ENCODE measurements around the gene HIKESHI.

HIKESHI gene

DNA sequence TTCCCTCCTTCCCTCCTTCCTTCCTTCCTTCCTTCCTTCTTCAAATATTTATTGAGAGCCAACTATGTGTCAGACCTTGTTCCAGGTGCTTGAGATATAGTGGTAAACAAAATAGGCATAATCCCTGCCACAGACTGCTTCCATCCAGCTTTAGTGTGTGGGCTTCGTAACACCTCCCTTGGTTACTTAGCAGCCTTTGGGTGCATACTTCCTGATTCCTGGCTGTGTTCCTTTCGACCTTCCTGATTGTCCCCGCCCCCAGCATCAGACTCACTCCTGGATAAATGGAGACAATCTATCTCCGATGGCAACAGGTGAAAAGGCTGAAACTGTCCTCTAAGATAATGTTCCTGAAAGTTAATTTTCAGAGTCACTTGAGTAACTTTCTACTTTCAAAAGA lies 86.2 kb downstream of the HIKESHI start:
- Histone ChIP-seq H3K4me3 (ENCODE audit: insufficient read depth, low read depth, low read length) (no peak overlapping the region), H3K27me3 (ENCODE audit: control insufficient read depth, insufficient read depth, low read length, poor library complexity, severe bottlenecking) (no peaks in the 10 kb centered on the region), H3K36me3 (ENCODE audit: control insufficient read depth, insufficient read depth, low read length) (no peaks in the 10 kb centered on the region), H3K9me3 (ENCODE audit: control insufficient read depth, low read length) (no peaks in the 10 kb centered on the region), H3K4me1 (ENCODE audit: control insufficient read depth, insufficient read depth, low read length) (no peaks in the 10 kb centered on the region), H3K27ac (ENCODE audit: insufficient read depth, low read depth, low read length, poor library complexity, severe bottlenecking) (no peak overlapping the region)
- 78 to 84% methylated on average over 4 of the region's 4 CpGs for WGBS, 2 experiments

DNA sequence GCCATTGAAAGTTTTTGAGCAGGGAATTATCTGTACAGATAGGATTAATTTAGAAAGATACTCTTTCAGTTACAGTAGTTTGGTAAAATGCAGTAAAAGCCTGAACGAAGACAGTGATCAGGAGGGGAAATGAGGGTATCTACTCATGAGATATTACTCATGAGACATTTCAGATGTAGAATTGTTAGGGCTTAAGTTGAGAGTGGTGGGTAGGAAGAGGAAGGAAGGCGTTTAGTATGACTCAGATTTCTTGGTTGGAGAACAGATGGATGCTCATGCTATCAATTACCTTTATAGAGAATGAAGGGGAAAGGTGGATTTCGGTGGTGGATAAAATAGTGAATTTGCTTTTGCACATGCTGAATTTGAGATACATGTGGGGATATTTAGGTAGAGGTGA lies 88.4 kb downstream of the HIKESHI start:
- Histone ChIP-seq H3K36me3 (ENCODE audit: control insufficient read depth, insufficient read depth, low read length) (no peaks in the 10 kb centered on the region), H3K27ac (ENCODE audit: insufficient read depth, low read depth, low read length, poor library complexity, severe bottlenecking) (no peak overlapping the region), H3K4me1 (ENCODE audit: control insufficient read depth, insufficient read depth, low read length) (no peaks in the 10 kb centered on the region), H3K9me3 (ENCODE audit: control insufficient read depth, low read length) (no peaks in the 10 kb centered on the region), H3K4me3 (ENCODE audit: insufficient read depth, low read depth, low read length) (no peak overlapping the region), H3K27me3 (ENCODE audit: control insufficient read depth, insufficient read depth, low read length, poor library complexity, severe bottlenecking) (no peaks in the 10 kb centered on the region)
- WGBS, 2 experiments = 93 to 96% methylated on average over 3 of the region's 3 CpGs

DNA sequence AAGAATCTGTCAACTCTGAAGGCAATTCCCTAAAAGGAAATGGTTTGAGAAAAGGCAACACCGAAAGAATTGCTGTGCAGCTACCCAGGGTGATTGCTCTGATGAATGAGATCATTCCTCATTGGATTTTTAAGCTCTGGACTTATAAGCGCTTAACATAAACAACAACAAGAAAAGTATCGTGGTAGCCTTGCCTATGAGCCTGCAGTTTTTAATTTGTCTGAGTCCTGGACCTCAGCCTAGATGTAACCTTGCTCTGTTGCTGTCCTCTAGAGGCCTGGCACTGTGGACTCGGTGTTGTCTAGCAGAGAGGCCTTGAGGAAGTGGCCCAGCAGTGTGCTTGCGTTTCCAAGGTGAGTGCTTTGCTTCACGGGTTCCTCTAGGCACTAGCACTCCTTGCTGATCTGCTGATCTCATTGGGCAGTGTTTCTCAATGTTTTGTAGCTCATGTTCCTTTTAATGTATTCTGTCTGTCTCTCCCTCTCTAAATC lies 93.1 kb downstream of the HIKESHI start:
- H3K36me3 ChIP-seq (ENCODE audit: control insufficient read depth, insufficient read depth, low read length) = no peaks in the 10 kb centered on the region
- no peaks in the 10 kb centered on the region for H3K4me1 ChIP-seq (ENCODE audit: control insufficient read depth, insufficient read depth, low read length)
- H3K9me3 ChIP-seq (ENCODE audit: control insufficient read depth, low read length) = no peaks in the 10 kb centered on the region
- 70 to 77% methylated on average over 6 of the region's 6 CpGs for WGBS, 2 experiments
- H3K4me3 ChIP-seq (ENCODE audit: insufficient read depth, low read depth, low read length) = no peak overlapping the region
- H3K27me3 ChIP-seq (ENCODE audit: control insufficient read depth, insufficient read depth, low read length, poor library complexity, severe bottlenecking) = no peaks in the 10 kb centered on the region
- H3K27ac ChIP-seq (ENCODE audit: insufficient read depth, low read depth, low read length, poor library complexity, severe bottlenecking) = no peak overlapping the region

Measured in ectodermal cell (in vitro differentiated cells).